ENCODE data around the gene USP13.
"Not testable (repeated sequence)": the region's sequence is repeated elsewhere in the genome, so short reads cannot be mapped to it uniquely, and the experiment has no call there.

USP13 gene

DNA sequence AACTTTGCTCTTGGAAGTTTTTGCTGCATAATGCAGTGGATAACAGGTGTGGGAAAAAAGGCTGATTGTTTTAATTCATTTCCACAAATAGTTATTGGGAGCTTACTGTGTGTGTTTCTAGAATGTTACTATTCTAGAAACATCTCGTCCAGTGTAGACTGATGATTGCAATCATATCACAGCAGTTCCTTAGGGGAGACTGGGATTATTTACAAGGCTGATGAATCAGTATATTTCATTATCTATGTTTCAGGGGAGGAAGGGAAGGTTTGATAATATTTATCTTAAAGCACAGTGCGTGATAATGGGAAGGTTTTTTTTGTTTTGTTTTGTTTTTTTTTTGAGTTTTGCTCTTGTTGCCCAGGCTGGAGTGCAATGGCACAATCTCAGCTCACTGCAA is 2.4 kb downstream of the USP13 start:
- no peak for DNase-seq (ENCODE audit: low read depth)

DNA sequence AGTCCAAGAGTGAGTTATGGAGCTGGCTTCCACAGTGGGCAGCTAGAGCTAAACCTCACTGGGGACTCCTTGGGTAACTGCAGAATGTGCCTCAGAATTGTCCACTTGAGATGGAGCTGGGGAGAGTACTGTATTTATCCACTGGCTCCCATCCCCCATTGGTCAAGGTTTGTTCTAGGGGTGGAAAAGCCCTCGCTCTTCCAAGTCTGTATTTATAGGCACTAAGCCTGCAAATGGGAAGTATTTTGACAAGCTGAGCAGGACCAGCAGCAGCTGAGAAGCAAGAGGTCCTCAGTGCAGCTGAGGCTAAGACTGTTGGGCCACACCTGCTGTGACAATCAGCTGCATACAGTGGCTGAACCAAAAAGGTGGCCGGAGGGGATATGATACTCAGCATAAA is 5.8 kb downstream of the USP13 start:
- DNase-seq (ENCODE audit: low read depth), result no peak

DNA sequence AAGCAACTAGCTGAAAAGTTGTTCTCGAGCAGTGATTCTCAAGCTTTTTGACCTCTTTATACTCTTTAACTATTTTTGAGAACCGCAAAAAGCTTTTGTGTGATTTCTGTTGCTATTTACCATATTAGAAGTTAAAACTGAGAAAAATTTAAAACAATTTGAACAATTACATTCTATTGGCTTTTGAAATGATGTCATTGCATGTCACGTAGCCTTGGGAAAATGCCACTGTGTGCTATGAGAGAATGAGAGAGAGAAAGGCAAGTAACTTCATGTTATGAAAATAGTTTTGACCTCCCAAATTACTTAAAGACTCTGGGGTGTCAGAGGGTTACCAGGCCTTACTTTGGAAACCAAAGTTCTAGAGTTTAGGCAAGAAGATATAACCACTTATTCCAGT is 8.0 kb downstream of the USP13 start:
- no peak for DNase-seq (ENCODE audit: low read depth)

DNA sequence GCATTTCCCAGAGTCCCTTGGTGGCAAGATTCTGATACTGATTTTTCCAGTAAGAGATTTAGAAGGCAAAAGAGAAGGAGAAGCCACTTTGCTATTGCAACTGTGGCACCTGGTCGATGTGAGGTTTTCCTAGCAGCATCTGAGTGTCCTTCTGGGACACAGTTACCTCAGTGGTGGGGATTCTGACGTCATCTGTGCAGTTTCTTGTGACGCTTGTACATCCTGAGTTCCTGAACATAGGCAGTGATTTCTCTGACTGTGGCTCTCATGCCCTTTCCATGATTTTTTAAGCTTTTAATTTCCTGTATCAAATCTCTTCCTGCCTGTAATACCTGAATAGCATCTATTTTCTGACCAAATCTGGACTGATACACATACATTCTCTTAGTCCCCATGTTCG is 8.9 kb downstream of the USP13 start:
- no peak for DNase-seq (ENCODE audit: low read depth)

DNA sequence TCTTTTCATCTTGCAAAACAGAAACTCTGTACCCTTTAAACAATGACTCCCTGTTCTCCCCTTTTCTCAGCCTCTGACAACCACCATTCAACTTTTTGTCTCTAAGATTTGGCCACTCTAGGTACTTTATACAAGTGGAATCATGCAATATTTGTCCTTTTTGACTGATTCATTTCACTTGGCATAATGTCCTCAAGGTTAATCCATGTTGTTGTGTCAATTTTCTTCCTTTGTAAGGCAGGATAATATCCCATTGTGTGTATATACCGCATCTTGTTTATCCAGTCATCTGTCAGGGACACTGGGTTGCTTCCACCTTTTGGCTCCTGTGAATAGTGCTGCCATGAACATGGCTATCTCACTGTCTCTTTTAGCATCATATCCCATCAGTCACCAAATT is 10.3 kb downstream of the USP13 start:
- no peak for DNase-seq (ENCODE audit: low read depth)

DNA sequence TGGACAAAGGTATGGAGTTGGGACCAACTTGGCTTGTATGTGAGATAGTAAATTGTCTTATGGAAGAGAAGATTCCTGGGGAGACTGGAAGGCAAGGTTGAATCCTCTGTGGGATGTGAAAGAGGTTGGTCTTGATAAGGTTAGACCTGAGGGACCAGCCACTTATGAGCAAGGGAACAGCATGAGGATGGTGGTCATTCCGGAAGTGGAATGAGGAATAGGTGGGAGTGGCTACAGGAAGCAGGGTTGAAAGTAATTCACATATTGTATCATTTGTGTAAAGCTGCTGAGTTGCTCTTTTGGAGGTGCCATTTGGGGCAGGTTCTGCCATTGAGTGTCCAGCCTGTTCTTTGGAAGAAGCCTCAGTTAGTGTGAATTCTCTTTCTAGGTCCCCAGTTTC is 13.2 kb downstream of the USP13 start:
- no peak for DNase-seq (ENCODE audit: low read depth)

DNA sequence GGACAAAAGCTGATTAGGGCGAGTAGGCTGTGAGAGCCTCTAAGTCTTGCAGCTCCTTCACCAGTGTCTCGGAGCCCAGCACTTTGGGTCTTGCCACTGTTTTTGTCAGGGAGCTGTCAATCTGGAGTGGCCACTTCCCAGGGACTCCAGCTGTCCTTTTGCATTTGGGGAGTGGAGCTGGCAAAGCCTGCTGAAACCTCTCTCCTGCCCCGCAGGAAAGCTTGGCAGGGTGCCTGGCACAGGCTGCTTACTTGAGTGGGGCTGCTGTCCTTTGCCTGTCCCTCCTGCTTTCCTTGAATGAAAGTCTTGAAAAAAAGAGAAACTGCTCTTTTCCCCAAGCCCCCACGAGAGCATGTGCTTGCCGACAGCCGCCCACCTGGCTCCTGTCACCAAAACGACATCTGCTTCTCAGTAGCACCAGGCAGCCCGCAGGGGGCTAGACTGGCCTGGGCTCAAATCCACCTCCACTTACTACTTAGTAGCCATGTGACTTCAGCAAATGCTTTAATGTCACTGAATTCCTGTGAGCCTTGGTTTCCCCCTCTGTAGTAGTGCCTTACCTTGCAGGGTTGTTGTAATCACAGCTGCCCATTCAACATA is 13.7 kb downstream of the USP13 start:
- DNase-seq (ENCODE audit: low read depth), result no peak

DNA sequence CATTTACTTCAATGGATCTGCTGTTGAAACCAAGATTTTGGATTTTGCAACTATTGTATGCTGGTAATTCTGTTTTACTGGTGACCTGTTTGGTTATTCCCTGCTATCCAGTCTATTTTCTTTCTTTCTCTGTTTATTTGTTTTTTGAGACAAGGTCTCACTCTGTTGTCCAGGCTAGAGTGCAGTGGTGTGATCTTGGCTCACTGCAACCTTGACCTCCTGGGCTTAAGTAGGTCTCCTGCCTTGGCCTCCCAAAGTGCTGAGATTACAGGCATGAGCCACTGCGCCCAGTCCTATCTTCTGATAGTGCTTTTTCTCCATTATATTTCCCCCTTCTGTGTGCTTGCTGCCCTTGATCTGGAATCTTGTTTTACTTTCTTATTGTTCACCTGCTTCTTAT is 15.6 kb downstream of the USP13 start:
- DNase-seq (ENCODE audit: low read depth), result no peak

DNA sequence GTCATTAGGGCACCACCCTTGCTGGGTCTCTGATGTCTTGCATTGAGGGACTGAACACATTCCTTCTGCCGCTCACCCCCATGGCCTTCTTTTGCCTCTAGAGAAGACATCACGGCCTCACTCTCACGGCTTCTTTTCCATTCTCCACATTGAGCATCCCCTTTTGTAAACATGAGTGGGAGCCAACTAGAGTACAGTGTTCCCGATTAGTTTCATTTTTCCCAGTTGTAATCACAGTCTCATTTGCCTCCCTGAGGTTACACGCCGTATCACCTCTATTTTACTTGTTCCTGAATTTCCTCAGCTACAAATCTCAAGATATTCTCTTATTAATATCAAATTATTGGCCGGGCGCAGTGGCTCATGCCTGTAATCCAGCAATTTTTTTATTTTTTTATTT is 17.5 kb downstream of the USP13 start:
- no peak for DNase-seq (ENCODE audit: low read depth)

DNA sequence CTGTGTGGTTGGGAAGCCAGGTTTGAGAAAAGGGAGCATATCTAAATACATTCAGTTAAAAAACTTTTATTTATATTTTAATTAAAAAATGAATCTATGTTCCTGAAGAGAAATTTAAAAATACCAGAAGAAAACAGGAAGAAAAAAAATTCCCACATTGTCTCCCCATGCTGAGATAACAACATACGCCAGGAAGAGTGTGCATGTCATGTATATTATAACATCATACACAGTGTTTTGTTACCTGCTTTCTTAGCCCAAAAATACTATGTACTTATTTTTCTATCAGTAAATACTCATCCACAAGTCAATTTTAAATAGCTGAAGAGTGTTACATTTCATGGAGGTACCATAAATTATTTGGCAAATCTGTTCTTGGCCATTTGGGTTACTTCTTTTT is 18.5 kb downstream of the USP13 start:
- DNase-seq (ENCODE audit: low read depth), result no peak

DNA sequence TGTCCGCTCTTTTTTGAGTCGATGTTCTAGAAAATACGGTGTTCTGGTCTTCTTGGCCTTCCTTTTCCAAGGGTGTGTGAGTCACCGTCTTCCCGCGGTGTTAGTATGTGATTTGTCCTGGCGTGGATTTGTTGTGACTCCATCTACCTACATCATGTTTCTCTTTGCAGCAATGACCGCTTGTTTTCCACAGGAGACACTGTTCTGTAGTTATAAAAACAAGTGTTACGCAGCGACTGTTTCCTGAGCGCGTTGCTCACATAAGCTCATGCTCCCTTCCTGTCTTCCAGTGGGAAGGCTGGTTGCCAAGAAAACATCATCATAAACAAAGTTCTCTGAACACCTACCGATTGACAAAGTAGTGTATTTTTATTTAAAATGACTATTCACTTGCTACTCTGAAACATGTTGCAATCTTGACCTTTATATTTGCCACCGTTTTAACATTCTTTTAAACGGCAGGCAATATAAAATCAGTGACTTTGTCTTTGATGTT is 19.0 kb downstream of the USP13 start:
- DNase-seq (ENCODE audit: low read depth), result no peak

DNA sequence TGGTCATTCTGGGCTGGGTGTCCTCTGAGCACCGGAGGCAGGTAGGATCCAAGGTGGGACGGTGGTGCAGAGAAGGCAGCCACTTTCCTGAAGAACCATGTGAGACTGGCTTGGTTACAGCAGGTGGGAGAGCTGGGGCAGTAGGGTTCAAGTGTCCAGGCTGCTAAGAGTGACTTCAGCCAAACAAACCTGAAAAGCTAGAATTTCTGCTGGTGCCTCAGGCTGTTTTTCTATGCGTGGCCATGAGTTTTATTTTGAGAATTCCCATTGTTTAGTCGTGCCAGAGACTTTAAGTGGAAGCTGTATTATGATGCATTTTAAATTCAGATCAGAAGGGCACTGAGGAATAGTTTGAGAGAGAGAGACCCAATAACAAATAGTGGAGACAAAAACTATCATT is 20.1 kb downstream of the USP13 start:
- DNase-seq (ENCODE audit: low read depth), result no peak

DNA sequence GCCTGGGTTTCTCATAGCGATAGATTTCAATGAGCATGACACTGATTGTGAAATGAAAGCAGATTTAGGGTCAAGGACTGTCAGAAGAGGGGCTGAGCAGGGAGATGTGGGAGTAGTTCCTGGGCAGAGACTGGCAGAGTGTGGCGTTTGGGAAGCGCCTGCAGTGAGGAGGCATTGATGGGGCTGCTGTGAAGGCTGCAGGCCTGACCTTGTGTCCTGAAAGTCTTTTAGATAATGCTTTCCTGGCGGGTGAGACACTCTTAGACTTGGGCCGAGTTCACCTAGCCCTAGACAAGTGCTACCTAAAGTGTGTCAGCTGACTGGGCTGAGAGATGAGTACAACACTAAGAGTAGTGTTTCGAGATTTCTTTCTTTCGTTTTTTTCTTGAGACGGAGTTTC is 20.7 kb downstream of the USP13 start:
- no peak for DNase-seq (ENCODE audit: low read depth)

DNA sequence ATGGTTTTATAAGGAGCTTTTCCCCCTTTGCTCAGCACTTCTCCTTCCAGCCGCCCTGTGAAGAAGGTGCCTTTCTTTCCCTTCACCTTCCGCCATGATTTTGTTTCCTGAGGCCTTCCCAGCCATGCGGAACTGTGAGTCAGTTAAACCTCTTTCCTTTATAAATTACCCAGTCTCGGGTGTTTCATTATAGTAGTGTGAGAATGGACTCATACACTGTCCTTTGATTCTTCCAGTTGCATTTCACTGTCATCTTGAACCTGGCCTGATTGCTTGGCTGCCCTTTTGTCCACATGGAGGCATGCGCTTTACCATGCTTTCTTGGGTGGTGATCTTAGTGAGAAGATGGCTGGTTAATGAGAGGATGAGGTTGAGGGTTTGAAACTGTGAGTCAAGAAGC is 23.2 kb downstream of the USP13 start:
- DNase-seq (ENCODE audit: low read depth), result no peak

DNA sequence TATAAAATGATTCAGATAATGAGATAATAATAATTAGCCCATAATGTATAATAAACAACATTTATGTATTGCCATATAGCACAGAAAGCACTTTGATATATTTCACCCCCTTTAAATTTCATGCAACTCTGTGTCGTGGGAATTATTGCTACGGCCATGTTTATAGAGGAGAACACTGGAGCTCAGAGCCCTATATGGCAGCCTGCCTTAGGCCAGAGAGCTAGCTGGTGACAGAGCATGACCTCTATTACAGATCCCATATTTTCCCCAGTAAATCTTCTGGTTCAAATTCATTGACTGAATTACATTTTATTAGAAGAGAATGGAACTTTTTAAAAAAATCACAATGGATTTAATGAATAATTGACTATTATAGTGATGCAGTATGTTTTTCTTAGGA is 25.0 kb downstream of the USP13 start:
- DNase-seq (ENCODE audit: low read depth), result no peak

DNA sequence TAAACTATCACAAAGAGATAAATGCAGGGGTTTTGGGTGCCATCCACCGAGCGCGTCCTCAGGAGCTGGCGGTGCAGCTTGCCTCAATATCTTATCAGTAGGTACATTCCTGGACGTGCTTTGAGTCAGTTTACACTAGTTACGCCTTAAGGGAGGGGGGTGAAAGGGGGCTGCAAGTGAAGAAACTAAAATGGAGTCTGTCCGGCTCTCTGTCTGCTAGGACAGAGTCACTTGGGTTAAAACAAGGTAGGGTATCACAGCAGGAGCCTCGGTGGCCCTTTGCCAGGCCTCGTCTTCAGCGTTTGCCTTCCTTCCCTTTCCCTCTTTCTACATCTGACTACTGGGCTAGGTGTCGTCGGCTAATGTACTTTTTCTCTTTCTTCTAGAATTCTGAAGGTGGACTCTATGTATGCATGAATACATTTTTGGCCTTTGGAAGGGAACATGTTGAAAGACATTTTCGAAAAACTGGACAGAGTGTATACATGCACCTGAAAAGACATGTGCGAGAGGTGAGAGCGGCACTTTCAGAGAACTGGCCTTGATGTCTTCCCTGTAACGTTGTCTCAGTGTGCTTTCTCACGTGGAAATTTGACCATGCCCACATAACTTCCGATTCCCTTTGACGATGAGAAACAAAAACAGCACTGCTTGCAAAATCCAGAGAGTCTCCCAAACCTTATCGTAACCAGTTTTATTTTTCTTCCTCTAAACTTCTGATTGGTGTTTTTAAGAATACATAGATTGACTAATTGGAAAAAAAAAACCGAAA is 28.8 kb downstream of the USP13 start:
- no peak for DNase-seq (ENCODE audit: low read depth)

DNA sequence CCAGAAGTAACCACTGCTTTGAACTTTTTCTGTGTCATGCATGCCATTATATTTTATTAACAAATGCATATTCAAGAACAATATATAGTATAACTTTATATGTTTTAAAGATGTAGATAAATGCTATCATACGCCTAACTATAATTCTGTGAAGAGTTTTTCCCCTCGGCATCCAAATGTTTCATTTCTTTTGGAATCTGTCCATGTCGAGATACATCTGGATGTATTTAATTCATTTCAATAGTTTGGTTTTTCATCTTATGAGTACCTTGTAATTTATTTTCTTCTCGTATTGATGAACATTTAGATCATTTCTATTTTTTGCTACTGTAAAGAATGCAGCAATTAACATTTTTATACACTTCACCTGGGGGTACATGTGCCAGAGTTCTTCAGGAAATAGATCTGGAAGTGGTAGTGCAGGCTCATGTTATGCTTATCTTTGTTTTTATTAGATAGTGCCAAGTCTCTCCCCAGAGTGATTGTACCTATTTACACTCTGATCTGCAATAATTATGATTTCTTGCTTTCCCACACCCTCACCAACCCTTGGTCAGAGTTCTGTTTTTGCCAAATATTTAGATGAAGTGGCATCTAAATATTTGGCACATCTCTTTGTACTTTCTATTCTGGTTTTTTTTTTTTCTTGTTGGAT is 29.7 kb downstream of the USP13 start:
- no peak for DNase-seq (ENCODE audit: low read depth)

DNA sequence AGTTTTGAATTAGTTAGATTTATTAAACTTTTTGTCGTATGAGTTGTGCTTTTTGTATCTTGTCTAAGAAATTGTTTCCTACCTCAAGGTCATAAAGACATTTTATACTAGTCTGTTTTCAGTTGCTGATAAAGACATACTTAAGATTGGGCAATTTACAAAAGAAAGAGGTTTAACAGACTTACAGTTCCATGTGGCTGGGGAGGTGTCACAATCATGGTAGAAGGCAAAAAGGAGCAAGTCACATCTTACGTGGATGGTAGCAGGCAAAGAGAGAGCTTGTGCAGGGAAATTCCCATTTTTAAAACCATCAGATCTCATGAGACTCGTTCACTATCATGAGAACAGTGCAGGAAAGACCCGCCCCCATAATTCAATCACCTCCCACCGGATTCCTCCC is 30.4 kb downstream of the USP13 start:
- not testable (repeated sequence) for DNase-seq (ENCODE audit: low read depth)

DNA sequence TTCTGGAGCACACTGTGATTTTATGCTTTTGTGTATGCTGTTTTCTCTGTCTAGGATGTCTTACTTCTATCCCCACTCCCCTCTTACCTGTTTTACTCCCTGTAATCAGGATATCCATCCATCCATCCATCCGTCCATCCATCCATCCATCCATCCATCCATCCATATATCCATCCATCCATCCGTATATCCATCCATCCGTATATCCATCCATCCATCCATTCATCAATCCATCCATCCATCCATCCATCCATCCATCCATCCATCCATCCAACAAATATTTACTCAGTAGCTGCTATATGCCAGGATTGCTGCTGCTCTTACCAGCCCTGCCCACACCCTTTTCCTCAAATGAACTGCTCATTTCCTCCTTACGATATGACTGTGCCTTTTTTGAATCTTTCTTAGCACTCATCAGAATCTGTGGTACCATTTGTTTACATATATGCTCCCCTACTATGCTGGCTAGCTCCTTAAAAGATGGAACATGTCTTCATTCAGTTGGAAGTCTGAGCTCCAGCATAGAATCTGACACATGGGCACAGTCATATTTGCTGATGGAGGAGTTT is 35.2 kb downstream of the USP13 start:
- DNase-seq (ENCODE audit: low read depth), result no peak

DNA sequence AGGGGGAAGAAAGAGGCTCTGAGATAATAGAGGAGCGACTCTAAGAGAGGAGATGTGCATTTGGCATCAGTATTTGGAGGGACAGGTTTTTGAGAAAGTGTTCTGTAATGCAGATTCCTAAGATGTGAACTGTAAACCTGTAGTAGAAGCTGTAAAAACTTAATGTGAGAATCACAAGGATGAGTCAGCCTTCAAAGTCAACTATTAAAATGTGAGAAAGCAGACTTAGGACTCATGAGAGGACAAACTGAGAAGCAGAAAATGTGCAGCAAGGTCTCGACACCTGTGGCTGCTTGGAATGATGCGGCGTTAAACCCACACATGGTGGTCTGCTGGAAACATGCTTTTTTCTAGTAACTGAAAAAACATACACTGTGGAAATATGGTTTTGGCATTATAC is 36.0 kb downstream of the USP13 start:
- DNase-seq (ENCODE audit: low read depth), result no peak

DNA sequence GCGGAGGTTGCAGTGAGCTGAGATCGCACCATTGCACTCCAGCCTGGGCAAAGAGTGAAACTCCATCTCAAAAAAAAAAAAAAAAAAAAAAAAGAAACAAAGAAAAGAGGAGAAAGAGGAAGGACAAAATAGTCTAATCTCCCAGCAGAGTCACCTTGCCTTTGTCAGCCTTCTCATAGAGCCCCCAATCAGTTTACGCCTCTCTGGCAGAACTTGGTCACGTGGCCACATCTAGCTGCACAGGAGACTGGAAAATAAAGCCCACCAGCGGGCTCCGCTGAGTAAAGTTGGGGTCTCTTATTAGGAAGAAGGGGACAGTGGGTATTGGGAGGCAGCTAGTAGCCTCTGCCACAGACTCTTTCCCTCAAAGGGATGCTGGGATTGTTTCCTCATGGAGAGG is 41.9 kb downstream of the USP13 start:
- DNase-seq (ENCODE audit: low read depth), result no peak

DNA sequence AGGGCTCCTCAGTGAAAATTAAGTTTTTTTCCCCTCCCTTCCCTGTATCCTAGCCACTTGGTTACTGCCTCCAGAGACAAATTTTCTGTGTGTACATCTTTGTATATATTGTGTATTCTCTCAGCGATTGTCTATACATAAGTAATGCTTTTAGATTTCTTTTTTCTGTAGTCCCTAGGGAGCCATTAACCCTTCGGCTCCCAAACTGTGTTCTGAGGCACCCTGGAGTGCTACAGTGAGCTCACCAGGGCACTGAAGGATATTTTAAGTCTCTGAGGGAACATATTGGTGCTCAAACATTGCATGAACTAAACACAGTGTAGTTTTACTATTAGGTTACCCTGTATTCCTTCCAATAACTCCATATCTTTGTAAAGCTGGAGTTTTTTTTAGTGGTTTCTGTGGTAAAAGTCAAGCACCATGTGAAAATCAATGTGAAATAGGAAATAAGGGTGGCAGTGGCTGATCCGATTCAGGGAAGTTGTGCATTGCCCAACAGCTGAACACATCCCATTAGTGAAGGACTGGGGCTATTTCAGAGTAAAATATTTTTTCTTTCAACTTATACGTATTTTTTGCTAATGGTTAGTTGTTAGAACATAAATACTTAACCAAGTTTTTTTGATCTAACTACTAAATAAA is 43.0 kb downstream of the USP13 start:
- DNase-seq (ENCODE audit: low read depth), result no peak

All from stromal cell of bone marrow (primary cell).